HG02798 (cell line): ENCODE data around the gene HORMAD2.
"Not testable (repeated sequence)": the region's sequence is repeated elsewhere in the genome, so short reads cannot be mapped to it uniquely, and the experiment has no call there.

Source experiments
- ATAC-seq: cut with Tn5 transposase; IDR thresholded peaks from one replicate; pipeline ENCODE4 v1.9.1; 2021; ENCODE audit warnings: mild to moderate bottlenecking; ENCODE audit not compliant: unreplicated experiment, poor library complexity

Gene HORMAD2

GRCh38 chr22:30204015-30204741 lies 123.9 kb downstream of the HORMAD2 start:
- ATAC-seq = no peak

- no peak for ATAC-seq
Measured at GRCh38 chr22:30204742-30205111, 124.5 kb downstream of the HORMAD2 start.

- ATAC-seq = no peak
Measured at GRCh38 chr22:30205281-30206115, 125.2 kb downstream of the HORMAD2 start.

- no peak for ATAC-seq
Measured at GRCh38 chr22:30206944-30207343, 126.7 kb downstream of the HORMAD2 start.

- no peak for ATAC-seq
Measured at GRCh38 chr22:30208631-30209603, 128.7 kb downstream of the HORMAD2 start.

GRCh38 chr22:30209642-30210041 lies 129.4 kb downstream of the HORMAD2 start:
- ATAC-seq = no peak

GRCh38 chr22:30210235-30210909 lies 130.1 kb downstream of the HORMAD2 start:
- no peak for ATAC-seq

- ATAC-seq = no peak
Measured at GRCh38 chr22:30211124-30211820, 131.0 kb downstream of the HORMAD2 start.

- ATAC-seq = no peak
Measured at GRCh38 chr22:30212363-30212995, 132.2 kb downstream of the HORMAD2 start.

GRCh38 chr22:30212996-30213441 lies 132.8 kb downstream of the HORMAD2 start:
- no peak for ATAC-seq

GRCh38 chr22:30214703-30215407 lies 134.6 kb downstream of the HORMAD2 start:
- no peak for ATAC-seq

GRCh38 chr22:30216272-30216671 lies 136.0 kb downstream of the HORMAD2 start:
- not testable (repeated sequence) for ATAC-seq

GRCh38 chr22:30216710-30217109 lies 136.4 kb downstream of the HORMAD2 start:
- no peak for ATAC-seq

GRCh38 chr22:30217698-30218560 lies 137.7 kb downstream of the HORMAD2 start:
- ATAC-seq = no peak

GRCh38 chr22:30219049-30219654 lies 138.9 kb downstream of the HORMAD2 start:
- no peak for ATAC-seq

- ATAC-seq = no peak
Measured at GRCh38 chr22:30219668-30220278, 139.5 kb downstream of the HORMAD2 start.
